HEK293 (cell line): ENCODE data around the gene TNNT3.

Experiments
- CTCF ChIA-PET: fragments of 350-600 bp; formaldehyde crosslinking; extraction: SDS; loops from one replicate; lab custom pipeline; 2021; ENCODE audit warnings: antibody characterized with exemption; lab: Yijun Ruan, JAX
- POLR2A ChIA-PET: fragments of 300-600 bp; formaldehyde crosslinking; extraction: SDS; loops from one replicate; lab custom pipeline; 2020; ENCODE audit warnings: antibody characterized with exemption, inconsistent platforms; lab: Yijun Ruan, JAX
- H3K27ac ChIP-seq: fragments of 200-500 bp; sonication (Bioruptor generic); 2 replicates; pipeline ENCODE4 v1.5.1; 2014; ENCODE audit warnings: low read depth, low read length, control low read depth, inconsistent platforms; ENCODE audit errors: extremely low read depth
- H3K36me3 ChIP-seq, 2 experiments: fragments of 200-500 bp in 1 of 2; sonication (Bioruptor generic) in 1 of 2; 1 replicate in 1 of 2; 2 replicates in 1 of 2; pipeline ENCODE4 v1.5.1; 2014 to 2017; ENCODE audit warnings: inconsistent platforms in 2 of 2, low read length in 2 of 2; ENCODE audit not compliant: control insufficient read depth in 2 of 2, insufficient read depth in 1 of 2
- H3K4me1 ChIP-seq: fragments of 200-500 bp; sonication (Bioruptor generic); 2 replicates; pipeline ENCODE4 v1.5.1; 2014; ENCODE audit warnings: mild to moderate bottlenecking, low read length, inconsistent platforms; ENCODE audit not compliant: control insufficient read depth, insufficient read depth
- H3K4me3 ChIP-seq: 2 replicates; pipeline ENCODE4 v1.5.1; 2011; ENCODE audit warnings: low read depth, mild to moderate bottlenecking, control low read depth, low read length, moderate library complexity
- H3K9me3 ChIP-seq: fragments of 200-500 bp; sonication (Bioruptor generic); 2 replicates; pipeline ENCODE4 v1.5.1; 2014; ENCODE audit warnings: low read depth, low read length, inconsistent platforms; ENCODE audit not compliant: control insufficient read depth, insufficient read depth
- BCL11B ChIP-seq: fragments of 450-650 bp; formaldehyde crosslinking; IDR thresholded peaks from 2 replicates; pipeline ENCODE4 v1.5.1; 2016; ENCODE audit warnings: low read depth, missing biosample characterization, missing genetic modification characterization
- HOXA7 ChIP-seq: sonication (generic); formaldehyde crosslinking; IDR thresholded peaks from 2 replicates; pipeline ENCODE4 v1.8.1; 2022; ENCODE audit warnings: missing genetic modification reagents, borderline replicate concordance
- KLF8 ChIP-seq: fragments of 450-650 bp; formaldehyde crosslinking; IDR thresholded peaks from 2 replicates; pipeline ENCODE4 v1.5.1; 2016; ENCODE audit warnings: missing biosample characterization, missing genetic modification characterization
- ZBTB20 ChIP-seq: fragments of 450-650 bp; formaldehyde crosslinking; IDR thresholded peaks from 2 replicates; pipeline ENCODE4 v1.5.1; 2016; ENCODE audit warnings: missing biosample characterization, missing genetic modification characterization
- ZNF184 ChIP-seq: fragments of 450-650 bp; IDR thresholded peaks from 2 replicates; pipeline ENCODE4 v1.5.1; 2018; ENCODE audit warnings: missing biosample characterization, mild to moderate bottlenecking, missing genetic modification characterization
- ZNF223 ChIP-seq: fragments of 450-650 bp; formaldehyde crosslinking; IDR thresholded peaks from 2 replicates; pipeline ENCODE4 v1.5.1; 2016; ENCODE audit warnings: missing biosample characterization, missing genetic modification characterization
- ZNF335 ChIP-seq: fragments of 450-650 bp; formaldehyde crosslinking; conservative IDR thresholded peaks from 2 replicates; pipeline ENCODE4 v1.5.1; 2016; ENCODE audit warnings: missing biosample characterization, missing genetic modification characterization
- ZNF350 ChIP-seq: fragments of 450-650 bp; formaldehyde crosslinking; IDR thresholded peaks from 2 replicates; pipeline ENCODE4 v1.5.0; 2017; ENCODE audit warnings: missing biosample characterization, mild to moderate bottlenecking, missing genetic modification characterization
- ZNF404 ChIP-seq: fragments of 450-650 bp; formaldehyde crosslinking; IDR thresholded peaks from 2 replicates; pipeline ENCODE4 v1.5.1; 2017; ENCODE audit warnings: missing biosample characterization, missing genetic modification characterization
- ZNF510 ChIP-seq: fragments of 450-650 bp; formaldehyde crosslinking; IDR thresholded peaks from 2 replicates; pipeline ENCODE4 v1.5.1; 2018; ENCODE audit warnings: mild to moderate bottlenecking, missing genetic modification characterization, missing biosample characterization; ENCODE audit not compliant: insufficient replicate concordance
- ZNF610 ChIP-seq: fragments of 450-650 bp; formaldehyde crosslinking; IDR thresholded peaks from 2 replicates; pipeline ENCODE4 v1.5.1; 2016; ENCODE audit warnings: missing biosample characterization, missing genetic modification characterization, borderline replicate concordance
- ZNF621 ChIP-seq: fragments of 450-650 bp; formaldehyde crosslinking; IDR thresholded peaks from 2 replicates; pipeline ENCODE4 v1.5.1; 2017; ENCODE audit warnings: missing biosample characterization, missing genetic modification characterization
- ZNF707 ChIP-seq: fragments of 450-650 bp; formaldehyde crosslinking; IDR thresholded peaks from 2 replicates; pipeline ENCODE4 v1.5.1; 2016; ENCODE audit warnings: missing biosample characterization, missing genetic modification characterization
- ZNF747 ChIP-seq: fragments of 450-650 bp; formaldehyde crosslinking; IDR thresholded peaks from 2 replicates; pipeline ENCODE4 v1.5.1; 2016; ENCODE audit warnings: missing biosample characterization, missing genetic modification characterization
- ZNF768 ChIP-seq: fragments of 450-650 bp; formaldehyde crosslinking; IDR thresholded peaks from 2 replicates; pipeline ENCODE4 v1.5.1; 2018; ENCODE audit warnings: missing biosample characterization, mild to moderate bottlenecking, missing genetic modification characterization
- ZNF785 ChIP-seq: fragments of 450-650 bp; formaldehyde crosslinking; IDR thresholded peaks from 2 replicates; pipeline ENCODE4 v1.5.1; 2016; ENCODE audit warnings: missing biosample characterization, missing genetic modification characterization
- ZNF791 ChIP-seq: fragments of 450-650 bp; formaldehyde crosslinking; IDR thresholded peaks from 2 replicates; pipeline ENCODE4 v1.5.1; 2016; ENCODE audit warnings: missing biosample characterization, missing genetic modification characterization
- ZSCAN30 ChIP-seq: fragments of 450-650 bp; IDR thresholded peaks from 2 replicates; pipeline ENCODE4 v1.5.1; 2018; ENCODE audit warnings: missing biosample characterization, mild to moderate bottlenecking, missing genetic modification characterization, moderate library complexity
- TF ChIP-seq, protein P1 (sequence below): fragments of 450-650 bp; IDR thresholded peaks from 2 replicates; pipeline ENCODE4 v1.5.1; 2018; ENCODE audit warnings: missing biosample characterization, missing genetic modification characterization
- TF ChIP-seq, protein P2 (sequence below): fragments of 450-650 bp; formaldehyde crosslinking; IDR thresholded peaks from 2 replicates; pipeline ENCODE4 v1.5.1; 2016; ENCODE audit warnings: missing biosample characterization, missing genetic modification characterization
- TF ChIP-seq, protein P3 (sequence below): fragments of 450-650 bp; formaldehyde crosslinking; IDR thresholded peaks from 2 replicates; pipeline ENCODE4 v1.5.1; 2016; ENCODE audit warnings: missing biosample characterization, missing genetic modification characterization
- TF ChIP-seq, protein P4 (sequence below): fragments of 450-650 bp; formaldehyde crosslinking; IDR thresholded peaks from 2 replicates; pipeline ENCODE4 v1.5.1; 2016; ENCODE audit warnings: missing biosample characterization, missing genetic modification characterization
- TF ChIP-seq, protein P5 (sequence below): fragments of 450-650 bp; formaldehyde crosslinking; IDR thresholded peaks from 2 replicates; pipeline ENCODE4 v1.5.1; 2016; ENCODE audit warnings: missing biosample characterization, missing genetic modification characterization, low read depth

The TNNT3 gene

DNA sequence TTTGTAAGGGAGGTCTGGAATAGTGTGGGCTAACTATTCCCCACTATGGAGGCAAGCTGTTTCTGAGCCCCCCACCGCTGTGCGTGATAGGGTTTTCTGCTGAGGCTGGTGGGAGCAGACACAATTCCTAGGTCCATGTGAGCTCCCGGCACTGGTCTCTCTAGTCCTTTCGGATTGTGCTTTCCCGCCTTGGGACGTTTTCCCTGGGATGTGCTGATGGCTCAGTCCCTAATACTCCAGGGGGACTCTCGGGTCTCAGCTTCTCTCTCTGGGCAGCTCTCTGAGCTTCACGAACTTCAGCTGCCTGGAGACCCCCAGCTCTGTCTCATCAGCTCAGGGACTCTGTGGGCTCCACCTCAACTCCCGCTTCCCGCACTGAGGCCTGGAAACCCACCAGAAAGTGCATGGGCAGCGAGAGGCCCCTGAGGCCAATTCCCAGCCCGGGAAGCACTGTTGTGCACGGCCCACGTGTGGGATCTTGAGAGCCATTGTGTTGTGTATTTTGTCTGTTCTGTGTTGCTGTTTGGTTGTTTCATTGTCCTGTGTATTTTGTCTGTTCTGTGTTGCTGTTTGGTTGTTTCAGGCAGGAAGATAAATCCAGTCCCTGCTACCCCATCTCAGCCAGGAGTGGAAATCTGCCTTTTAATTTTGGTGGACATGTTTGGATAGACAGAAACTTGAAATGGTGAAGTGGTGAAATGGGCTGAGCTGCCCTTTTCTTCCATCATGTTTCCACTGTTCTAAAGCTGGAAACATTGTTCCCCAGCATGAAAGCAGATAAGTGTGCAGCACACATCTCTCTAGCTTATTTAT lies 12.7 kb upstream of the TNNT3 start:
- ChIA-PET POLR2A (no interaction called here), CTCF (interaction anchor here (0.5 to 1.4 kb wide), 7 partner anchors 25 to 439 kb away, joined by 3 to 6 read pairs (median 3); no protein-coding TSS in a partner anchor)
- H3K9me3 ChIP-seq, result no peaks in the 10 kb centered on the region
- no peak for TF ChIP-seq ZNF768 (tag by site-specific recombination)
- TF ChIP-seq ZNF610 (tag by site-specific recombination), result no peak
- TF ChIP-seq, protein P1, sequence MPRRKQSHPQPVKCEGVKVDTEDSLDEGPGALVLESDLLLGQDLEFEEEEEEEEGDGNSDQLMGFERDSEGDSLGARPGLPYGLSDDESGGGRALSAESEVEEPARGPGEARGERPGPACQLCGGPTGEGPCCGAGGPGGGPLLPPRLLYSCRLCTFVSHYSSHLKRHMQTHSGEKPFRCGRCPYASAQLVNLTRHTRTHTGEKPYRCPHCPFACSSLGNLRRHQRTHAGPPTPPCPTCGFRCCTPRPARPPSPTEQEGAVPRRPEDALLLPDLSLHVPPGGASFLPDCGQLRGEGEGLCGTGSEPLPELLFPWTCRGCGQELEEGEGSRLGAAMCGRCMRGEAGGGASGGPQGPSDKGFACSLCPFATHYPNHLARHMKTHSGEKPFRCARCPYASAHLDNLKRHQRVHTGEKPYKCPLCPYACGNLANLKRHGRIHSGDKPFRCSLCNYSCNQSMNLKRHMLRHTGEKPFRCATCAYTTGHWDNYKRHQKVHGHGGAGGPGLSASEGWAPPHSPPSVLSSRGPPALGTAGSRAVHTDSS (tag by site-specific recombination), result no peak
- TF ChIP-seq KLF8 (tag by site-specific recombination), result no peak
- TF ChIP-seq, protein P2, sequence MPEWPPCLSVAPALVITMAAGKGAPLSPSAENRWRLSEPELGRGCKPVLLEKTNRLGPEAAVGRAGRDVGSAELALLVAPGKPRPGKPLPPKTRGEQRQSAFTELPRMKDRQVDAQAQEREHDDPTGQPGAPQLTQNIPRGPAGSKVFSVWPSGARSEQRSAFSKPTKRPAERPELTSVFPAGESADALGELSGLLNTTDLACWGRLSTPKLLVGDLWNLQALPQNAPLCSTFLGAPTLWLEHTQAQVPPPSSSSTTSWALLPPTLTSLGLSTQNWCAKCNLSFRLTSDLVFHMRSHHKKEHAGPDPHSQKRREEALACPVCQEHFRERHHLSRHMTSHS (tag by site-specific recombination), result no peak
- TF ChIP-seq ZNF707 (tag by site-specific recombination), result no peak
- TF ChIP-seq, protein P3, sequence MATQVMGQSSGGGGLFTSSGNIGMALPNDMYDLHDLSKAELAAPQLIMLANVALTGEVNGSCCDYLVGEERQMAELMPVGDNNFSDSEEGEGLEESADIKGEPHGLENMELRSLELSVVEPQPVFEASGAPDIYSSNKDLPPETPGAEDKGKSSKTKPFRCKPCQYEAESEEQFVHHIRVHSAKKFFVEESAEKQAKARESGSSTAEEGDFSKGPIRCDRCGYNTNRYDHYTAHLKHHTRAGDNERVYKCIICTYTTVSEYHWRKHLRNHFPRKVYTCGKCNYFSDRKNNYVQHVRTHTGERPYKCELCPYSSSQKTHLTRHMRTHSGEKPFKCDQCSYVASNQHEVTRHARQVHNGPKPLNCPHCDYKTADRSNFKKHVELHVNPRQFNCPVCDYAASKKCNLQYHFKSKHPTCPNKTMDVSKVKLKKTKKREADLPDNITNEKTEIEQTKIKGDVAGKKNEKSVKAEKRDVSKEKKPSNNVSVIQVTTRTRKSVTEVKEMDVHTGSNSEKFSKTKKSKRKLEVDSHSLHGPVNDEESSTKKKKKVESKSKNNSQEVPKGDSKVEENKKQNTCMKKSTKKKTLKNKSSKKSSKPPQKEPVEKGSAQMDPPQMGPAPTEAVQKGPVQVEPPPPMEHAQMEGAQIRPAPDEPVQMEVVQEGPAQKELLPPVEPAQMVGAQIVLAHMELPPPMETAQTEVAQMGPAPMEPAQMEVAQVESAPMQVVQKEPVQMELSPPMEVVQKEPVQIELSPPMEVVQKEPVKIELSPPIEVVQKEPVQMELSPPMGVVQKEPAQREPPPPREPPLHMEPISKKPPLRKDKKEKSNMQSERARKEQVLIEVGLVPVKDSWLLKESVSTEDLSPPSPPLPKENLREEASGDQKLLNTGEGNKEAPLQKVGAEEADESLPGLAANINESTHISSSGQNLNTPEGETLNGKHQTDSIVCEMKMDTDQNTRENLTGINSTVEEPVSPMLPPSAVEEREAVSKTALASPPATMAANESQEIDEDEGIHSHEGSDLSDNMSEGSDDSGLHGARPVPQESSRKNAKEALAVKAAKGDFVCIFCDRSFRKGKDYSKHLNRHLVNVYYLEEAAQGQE, result no peak
- TF ChIP-seq, protein P4, sequence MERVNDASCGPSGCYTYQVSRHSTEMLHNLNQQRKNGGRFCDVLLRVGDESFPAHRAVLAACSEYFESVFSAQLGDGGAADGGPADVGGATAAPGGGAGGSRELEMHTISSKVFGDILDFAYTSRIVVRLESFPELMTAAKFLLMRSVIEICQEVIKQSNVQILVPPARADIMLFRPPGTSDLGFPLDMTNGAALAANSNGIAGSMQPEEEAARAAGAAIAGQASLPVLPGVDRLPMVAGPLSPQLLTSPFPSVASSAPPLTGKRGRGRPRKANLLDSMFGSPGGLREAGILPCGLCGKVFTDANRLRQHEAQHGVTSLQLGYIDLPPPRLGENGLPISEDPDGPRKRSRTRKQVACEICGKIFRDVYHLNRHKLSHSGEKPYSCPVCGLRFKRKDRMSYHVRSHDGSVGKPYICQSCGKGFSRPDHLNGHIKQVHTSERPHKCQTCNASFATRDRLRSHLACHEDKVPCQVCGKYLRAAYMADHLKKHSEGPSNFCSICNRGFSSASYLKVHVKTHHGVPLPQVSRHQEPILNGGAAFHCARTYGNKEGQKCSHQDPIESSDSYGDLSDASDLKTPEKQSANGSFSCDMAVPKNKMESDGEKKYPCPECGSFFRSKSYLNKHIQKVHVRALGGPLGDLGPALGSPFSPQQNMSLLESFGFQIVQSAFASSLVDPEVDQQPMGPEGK, result no peak
- no peak for TF ChIP-seq ZNF785 (tag by site-specific recombination)
- H3K4me1 ChIP-seq, result no peaks in the 10 kb centered on the region
- no peaks in the 10 kb centered on the region for H3K36me3 ChIP-seq
- no peak overlapping the region for H3K27ac ChIP-seq
- H3K4me3 ChIP-seq, result no peak overlapping the region

DNA sequence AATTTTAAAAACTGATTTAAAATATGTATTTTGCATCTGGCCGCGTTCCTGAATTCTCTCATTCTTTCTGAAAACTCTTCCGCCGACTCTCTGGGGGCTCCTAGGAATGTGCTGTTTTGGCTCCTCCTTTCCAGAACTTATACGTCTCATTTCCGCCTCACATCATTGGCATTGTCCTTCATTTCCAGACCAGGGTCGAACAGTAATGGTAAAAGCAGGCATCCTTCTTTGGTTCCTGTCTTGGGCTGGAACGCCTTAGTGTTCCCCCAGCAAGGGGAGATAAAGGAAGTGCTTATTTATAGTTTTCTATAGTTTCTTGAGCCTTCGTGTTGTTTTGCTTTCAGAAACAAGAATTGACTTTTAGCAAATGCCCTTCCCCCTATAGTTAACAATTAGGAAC lies 10.9 kb upstream of the TNNT3 start:
- no peak overlapping the region for H3K27ac ChIP-seq
- POLR2A ChIA-PET, result no interaction called here
- CTCF ChIA-PET, result interaction anchor here (0.7 kb wide), 1 partner anchor 33 kb away, joined by 3 read pairs; no protein-coding TSS in a partner anchor
- TF ChIP-seq ZNF335 (tag by site-specific recombination) (no peak), HOXA7 (CRISPR knock-in tag) (no peak), ZSCAN30 (tag by site-specific recombination) (no peak), ZNF184 (no peak), ZNF791 (tag by site-specific recombination) (no peak), ZNF621 (tag by site-specific recombination) (no peak), ZNF404 (tag by site-specific recombination) (no peak), ZNF510 (tag by site-specific recombination) (no peak), ZNF768 (tag by site-specific recombination) (no peak), BCL11B (tag by site-specific recombination) (no peak), ZNF747 (no peak), ZBTB20 (tag by site-specific recombination) (no peak), ZNF350 (no peak), ZNF223 (no peak)
- TF ChIP-seq, protein P5, sequence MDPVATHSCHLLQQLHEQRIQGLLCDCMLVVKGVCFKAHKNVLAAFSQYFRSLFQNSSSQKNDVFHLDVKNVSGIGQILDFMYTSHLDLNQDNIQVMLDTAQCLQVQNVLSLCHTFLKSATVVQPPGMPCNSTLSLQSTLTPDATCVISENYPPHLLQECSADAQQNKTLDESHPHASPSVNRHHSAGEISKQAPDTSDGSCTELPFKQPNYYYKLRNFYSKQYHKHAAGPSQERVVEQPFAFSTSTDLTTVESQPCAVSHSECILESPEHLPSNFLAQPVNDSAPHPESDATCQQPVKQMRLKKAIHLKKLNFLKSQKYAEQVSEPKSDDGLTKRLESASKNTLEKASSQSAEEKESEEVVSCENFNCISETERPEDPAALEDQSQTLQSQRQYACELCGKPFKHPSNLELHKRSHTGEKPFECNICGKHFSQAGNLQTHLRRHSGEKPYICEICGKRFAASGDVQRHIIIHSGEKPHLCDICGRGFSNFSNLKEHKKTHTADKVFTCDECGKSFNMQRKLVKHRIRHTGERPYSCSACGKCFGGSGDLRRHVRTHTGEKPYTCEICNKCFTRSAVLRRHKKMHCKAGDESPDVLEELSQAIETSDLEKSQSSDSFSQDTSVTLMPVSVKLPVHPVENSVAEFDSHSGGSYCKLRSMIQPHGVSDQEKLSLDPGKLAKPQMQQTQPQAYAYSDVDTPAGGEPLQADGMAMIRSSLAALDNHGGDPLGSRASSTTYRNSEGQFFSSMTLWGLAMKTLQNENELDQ, result no peak
- TF ChIP-seq, protein P2 (tag by site-specific recombination), result no peak

More for the DNA sequence above, 10.9 kb upstream of the TNNT3 start:
- Histone ChIP-seq H3K4me1 (no peaks in the 10 kb centered on the region), H3K4me3 (no peak overlapping the region), H3K36me3 (no peaks in the 10 kb centered on the region), H3K9me3 (no peaks in the 10 kb centered on the region)
